Measurements from ENCODE around the gene FBXO36. TPM values are rescaled to one million over a fixed set of nuclear protein-coding genes. Genes with fewer than 3 reads are reported as not detected.

FBXO36 gene
- total and polyA plus RNA-seq, 2 experiments from 2014 or later: 5.3 to 6.3 TPM

GRCh38 chr2:229887441-229887840, 34.9 kb upstream of the FBXO36 start:
- no peaks in the 10 kb centered on the region for H3K9me3 ChIP-seq (ENCODE audit: low read depth)
- no peak for TF ChIP-seq EZH2 (IDR thresholded peaks at IDR 0.05; ENCODE audit: insufficient read depth, poor library complexity, severe bottlenecking)
- no peak for TF ChIP-seq EZH2phosphoT487 (IDR thresholded peaks at IDR 0.05; ENCODE audit: insufficient read depth, low read depth)
- H3K4me1 ChIP-seq (ENCODE audit: insufficient read depth): no peaks in the 10 kb centered on the region
- no peak for DNase-seq
- H3K4me2 ChIP-seq (ENCODE audit: unreplicated experiment): no peak overlapping the region
- H3K36me3 ChIP-seq (ENCODE audit: low read depth): peaks cover 19% of the 10 kb centered on the region; the same call in 1 of the 2 replicates
- in situ Hi-C loops (cut with MboI): no loop called here
- no peak overlapping the region for H3K27ac ChIP-seq
- no peak overlapping the region for H3K9ac ChIP-seq
- H2AFZ ChIP-seq: no peak overlapping the region
- H3K4me3 ChIP-seq: no peak overlapping the region
- H3K9me2 ChIP-seq (ENCODE audit: insufficient read depth): no peaks in the 10 kb centered on the region
- WGBS, 2 experiments (ENCODE audit: low coverage in 1 of 2, low lambda C conversion rate in 2 of 2, missing lambda C conversion rate in 2 of 2): 100% methylated on average over 1 of the region's 1 CpG
- no peaks in the 10 kb centered on the region for H3K27me3 ChIP-seq (replicated peaks; ENCODE audit: insufficient read depth)
- H3K79me2 ChIP-seq (ENCODE audit: insufficient read depth): peaks cover 100% of the 10 kb centered on the region
- peaks cover 18% of the 10 kb centered on the region; the same call in 1 of the 2 replicates for H4K20me1 ChIP-seq (ENCODE audit: insufficient read depth)
- no peaks in the 10 kb centered on the region; the same call in 1 of the 2 replicates for H3F3A ChIP-seq (ENCODE audit: insufficient read depth)

GRCh38 chr2:229888031-229888430, 34.3 kb upstream of the FBXO36 start:
- no peak overlapping the region for H3K4me3 ChIP-seq
- peaks cover 19% of the 10 kb centered on the region; the same call in 1 of the 2 replicates for H3K36me3 ChIP-seq (ENCODE audit: low read depth)
- H3K4me2 ChIP-seq (ENCODE audit: unreplicated experiment): no peak overlapping the region
- no peaks in the 10 kb centered on the region for H3K4me1 ChIP-seq (ENCODE audit: insufficient read depth)
- 100% methylated on average over 1 of the region's 1 CpG for WGBS, 2 experiments (ENCODE audit: low coverage in 1 of 2, low lambda C conversion rate in 2 of 2, missing lambda C conversion rate in 2 of 2)
- H3K9me2 ChIP-seq (ENCODE audit: insufficient read depth): no peaks in the 10 kb centered on the region
- DNase-seq: no peak
- H3K27ac ChIP-seq: no peak overlapping the region
- no peaks in the 10 kb centered on the region for H3K27me3 ChIP-seq (replicated peaks; ENCODE audit: insufficient read depth)
- TF ChIP-seq EZH2phosphoT487 (IDR thresholded peaks at IDR 0.05; ENCODE audit: insufficient read depth, low read depth) (no peak), EZH2 (IDR thresholded peaks at IDR 0.05; ENCODE audit: insufficient read depth, poor library complexity, severe bottlenecking) (no peak)
- H3K9ac ChIP-seq: no peak overlapping the region
- peaks cover 100% of the 10 kb centered on the region for H3K79me2 ChIP-seq (ENCODE audit: insufficient read depth)
- H3K9me3 ChIP-seq (ENCODE audit: low read depth): no peaks in the 10 kb centered on the region
- in situ Hi-C loops (cut with MboI): no loop called here
- no peak overlapping the region for H2AFZ ChIP-seq
- peaks cover 20% of the 10 kb centered on the region; the same call in 1 of the 2 replicates for H4K20me1 ChIP-seq (ENCODE audit: insufficient read depth)
- no peaks in the 10 kb centered on the region; the same call in 1 of the 2 replicates for H3F3A ChIP-seq (ENCODE audit: insufficient read depth)

GRCh38 chr2:229889023-229889422, 33.3 kb upstream of the FBXO36 start:
- no peak for DNase-seq
- H3K4me2 ChIP-seq (ENCODE audit: unreplicated experiment): no peak overlapping the region
- no peak overlapping the region for H2AFZ ChIP-seq
- H3K4me3 ChIP-seq: no peak overlapping the region
- H3K36me3 ChIP-seq (ENCODE audit: low read depth): peaks cover 19% of the 10 kb centered on the region; the same call in 1 of the 2 replicates
- peaks cover 100% of the 10 kb centered on the region for H3K79me2 ChIP-seq (ENCODE audit: insufficient read depth)
- H3F3A ChIP-seq (ENCODE audit: insufficient read depth): no peaks in the 10 kb centered on the region; the same call in 1 of the 2 replicates
- in situ Hi-C loops (cut with MboI): no loop called here
- WGBS, 2 experiments (ENCODE audit: low coverage in 1 of 2, low lambda C conversion rate in 2 of 2, missing lambda C conversion rate in 2 of 2): 99 to 100% methylated on average over 2 of the region's 2 CpGs
- TF ChIP-seq EZH2phosphoT487 (IDR thresholded peaks at IDR 0.05; ENCODE audit: insufficient read depth, low read depth): no peak
- no peak for TF ChIP-seq EZH2 (IDR thresholded peaks at IDR 0.05; ENCODE audit: insufficient read depth, poor library complexity, severe bottlenecking)
- no peaks in the 10 kb centered on the region for H3K27me3 ChIP-seq (replicated peaks; ENCODE audit: insufficient read depth)
- no peak overlapping the region for H3K27ac ChIP-seq
- no peaks in the 10 kb centered on the region for H3K4me1 ChIP-seq (ENCODE audit: insufficient read depth)
- H3K9ac ChIP-seq: no peak overlapping the region
- H3K9me3 ChIP-seq (ENCODE audit: low read depth): no peaks in the 10 kb centered on the region
- H4K20me1 ChIP-seq (ENCODE audit: insufficient read depth): peaks cover 19% of the 10 kb centered on the region; the same call in 1 of the 2 replicates
- H3K9me2 ChIP-seq (ENCODE audit: insufficient read depth): no peaks in the 10 kb centered on the region

GRCh38 chr2:229896857-229897256, 25.4 kb upstream of the FBXO36 start:
- no peaks in the 10 kb centered on the region for H3K9me3 ChIP-seq (ENCODE audit: low read depth)
- peaks cover 100% of the 10 kb centered on the region for H3K79me2 ChIP-seq (ENCODE audit: insufficient read depth)
- DNase-seq: no peak
- H3F3A ChIP-seq (ENCODE audit: insufficient read depth): peaks cover 29% of the 10 kb centered on the region; the same call in 1 of the 2 replicates
- H3K9ac ChIP-seq: no peak overlapping the region
- H3K27me3 ChIP-seq (replicated peaks; ENCODE audit: insufficient read depth): no peaks in the 10 kb centered on the region
- peaks cover 33% of the 10 kb centered on the region; the same call in 1 of the 2 replicates for H4K20me1 ChIP-seq (ENCODE audit: insufficient read depth)
- no peak overlapping the region for H3K4me2 ChIP-seq (ENCODE audit: unreplicated experiment)
- H3K4me3 ChIP-seq: no peak overlapping the region
- no peaks in the 10 kb centered on the region for H3K9me2 ChIP-seq (ENCODE audit: insufficient read depth)
- H3K36me3 ChIP-seq (ENCODE audit: low read depth): no peaks in the 10 kb centered on the region
- H2AFZ ChIP-seq: no peak overlapping the region
- no peak for TF ChIP-seq EZH2 (IDR thresholded peaks at IDR 0.05; ENCODE audit: insufficient read depth, poor library complexity, severe bottlenecking)
- TF ChIP-seq EZH2phosphoT487 (IDR thresholded peaks at IDR 0.05; ENCODE audit: insufficient read depth, low read depth): no peak
- H3K4me1 ChIP-seq (ENCODE audit: insufficient read depth): peaks cover 8% of the 10 kb centered on the region; the same call in 1 of the 2 replicates
- no peak overlapping the region for H3K27ac ChIP-seq
- in situ Hi-C loops (cut with MboI): no loop called here
- 92 to 100% methylated on average over 1 of the region's 1 CpG for WGBS, 2 experiments (ENCODE audit: low coverage in 1 of 2, low lambda C conversion rate in 2 of 2, missing lambda C conversion rate in 2 of 2)

Data from GM23248 (cell line).